Colonic mucosa (tissue), 4 donors: ENCODE results near the gene MICAL3. TPM values are rescaled to one million over a fixed set of nuclear protein-coding genes. Genes with fewer than 3 reads are reported as not detected.

Source experiments
- DNase-seq: peaks from one replicate; pipeline ENCODE4 v3.0.0-alpha.2; 2020
- H3K27ac ChIP-seq: fragments of 200-600 bp; one replicate; pipeline ENCODE4 v1.8.0; 2021
- H3K27me3 ChIP-seq: fragments of 200-600 bp; one replicate; pipeline ENCODE4 v1.8.0; 2021
- H3K36me3 ChIP-seq: fragments of 200-600 bp; one replicate; pipeline ENCODE4 v1.8.0; 2021
- H3K4me1 ChIP-seq: fragments of 200-600 bp; one replicate; pipeline ENCODE4 v1.8.0; 2021; ENCODE audit warnings: mild to moderate bottlenecking
- H3K4me3 ChIP-seq: fragments of 200-600 bp; one replicate; pipeline ENCODE4 v1.8.0; 2021
- H3K9ac ChIP-seq, 2 donors: one replicate each; pipeline ENCODE4 v1.7.0; 2013; ENCODE audit warnings: control low read depth in 2 of 2, low read depth in 2 of 2, low read length in 2 of 2
- H3K9me3 ChIP-seq: fragments of 200-600 bp; one replicate; pipeline ENCODE4 v1.8.0; 2021
- CTCF ChIP-seq: fragments of 200-600 bp; IDR thresholded peaks from one replicate; pipeline ENCODE4 v1.8.0; 2022; ENCODE audit warnings: antibody characterized with exemption, mild to moderate bottlenecking
- intact Hi-C: fragments of 100-400 bp; cut with DNase I; formaldehyde crosslinking; loops from one replicate; pipeline ENCODE4 v1.14.1; 2022
- total RNA-seq, 2 donors: library from RNA; stranded (reverse); fragmentation: NEBNext Ultra II Directional in 1 of 2; extraction: Animal tissue kit (Norgen Biotek cat#: 25700) in 1 of 2; gene quantifications; one replicate each; pipeline ENCODE4 v1.2.1, GENCODE V29; 2021
- donor health status: healthy.
- donor health status: DM: no; HTN: no; CAD: no.
- donor health status: DM: no; HTN: no; CAD: no.

MICAL3 gene
- total RNA-seq, 2 donors from 2014 or later: 72.5 to 84.5 TPM

DNA sequence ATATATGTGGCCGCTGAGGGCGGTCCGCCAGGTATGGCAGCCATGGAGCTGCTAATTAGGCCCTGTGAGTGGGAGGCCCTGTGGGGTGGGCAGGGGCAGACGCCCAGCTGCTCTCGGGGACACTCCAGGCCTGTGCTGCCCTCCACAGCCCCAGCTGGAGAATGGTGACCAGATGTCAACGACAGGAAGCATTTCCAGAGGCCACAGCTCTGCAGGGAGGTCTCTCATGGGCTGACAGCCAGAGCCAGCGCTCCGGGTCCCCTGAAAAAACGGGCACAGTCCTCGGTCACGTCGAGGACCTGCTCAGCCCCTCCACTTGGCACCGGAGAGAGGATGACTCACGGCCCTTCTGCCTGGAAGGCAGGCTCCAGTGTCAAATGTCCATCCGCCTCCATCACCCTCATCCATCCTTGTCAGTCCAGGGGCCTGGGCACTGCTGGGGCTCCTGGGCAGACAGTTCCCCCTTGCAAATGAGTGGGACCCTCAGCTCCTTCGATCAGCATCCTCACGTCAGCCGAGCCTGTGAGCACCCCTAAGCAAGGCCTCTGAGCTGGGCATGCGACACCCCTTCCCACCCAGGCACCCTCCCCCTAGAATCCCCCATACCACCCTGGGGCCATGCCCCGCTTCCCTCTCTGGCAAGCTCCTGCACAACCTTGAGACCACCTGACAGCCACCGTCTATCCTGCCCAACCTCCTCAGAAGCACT is 252.0 kb downstream of the MICAL3 start:
- Histone ChIP-seq H3K27ac (peak overlapping the region; percentile 17), H3K4me3 (peak overlapping the region; percentile 58), H3K9me3 (no peaks in the 10 kb centered on the region), H3K9ac (peak overlapping the region; percentile 2 to 24), H3K4me1 (peaks cover 8% of the 10 kb centered on the region), H3K27me3 (no peaks in the 10 kb centered on the region), H3K36me3 (no peaks in the 10 kb centered on the region)
- no peak for DNase-seq
- no peak for TF ChIP-seq CTCF
- intact Hi-C loops: no loop called here

GRCh38 chr22:17770180-17771077 is 253.9 kb downstream of the MICAL3 start:
- Histone ChIP-seq H3K9ac (no peak overlapping the region), H3K27ac (no peak overlapping the region), H3K4me1 (peaks cover 8% of the 10 kb centered on the region), H3K9me3 (no peaks in the 10 kb centered on the region), H3K27me3 (no peaks in the 10 kb centered on the region), H3K4me3 (no peak overlapping the region), H3K36me3 (no peaks in the 10 kb centered on the region)
- intact Hi-C loops: no loop called here
- no peak for DNase-seq
- TF ChIP-seq CTCF: no peak

- intact Hi-C loops: no loop called here
- no peak for TF ChIP-seq CTCF
- no peaks in the 10 kb centered on the region for H3K27me3 ChIP-seq
- no peaks in the 10 kb centered on the region for H3K36me3 ChIP-seq
- H3K4me3 ChIP-seq: no peak overlapping the region
- peaks cover 8% of the 10 kb centered on the region for H3K4me1 ChIP-seq
- DNase-seq: peak; percentile 80
- H3K27ac ChIP-seq: no peak overlapping the region
- H3K9ac ChIP-seq: peak overlapping the region in 1 of 2 donors; percentile 1
- no peaks in the 10 kb centered on the region for H3K9me3 ChIP-seq
Observed at GRCh38 chr22:17769716-17770082, 254.7 kb downstream of the MICAL3 start.

GRCh38 chr22:17769013-17769715 is 255.2 kb downstream of the MICAL3 start:
- no peak for TF ChIP-seq CTCF
- intact Hi-C loops: no loop called here
- H3K27ac ChIP-seq: no peak overlapping the region

More at GRCh38 chr22:17769013-17769715, 255.2 kb downstream of the MICAL3 start:
- H3K4me1 ChIP-seq: peaks cover 8% of the 10 kb centered on the region
- no peaks in the 10 kb centered on the region for H3K27me3 ChIP-seq
- no peaks in the 10 kb centered on the region for H3K36me3 ChIP-seq
- H3K4me3 ChIP-seq: no peak overlapping the region
- no peak for DNase-seq
- no peaks in the 10 kb centered on the region for H3K9me3 ChIP-seq
- H3K9ac ChIP-seq: peak overlapping the region in 1 of 2 donors; percentile 1
